Lower leg skin (tissue), 4 donors: ENCODE results near the gene TMEM187. TPM values are rescaled to one million over a fixed set of nuclear protein-coding genes. Genes with fewer than 3 reads are reported as not detected.

Experiments
- DNase-seq, 2 donors: peaks; one replicate each; pipeline ENCODE4 v3.0.0-alpha.2; 2019; ENCODE audit warnings: low spot score in 2 of 2
- H3K4me3 ChIP-seq: fragments of 200-600 bp; sonication (generic); 2 replicates; pipeline ENCODE4 v1.5.1; 2017; ENCODE audit warnings: mild to moderate bottlenecking, low read depth; ENCODE audit not compliant: poor library complexity, severe bottlenecking
- POLR2A ChIP-seq, 2 donors: fragments of 450-650 bp; IDR thresholded peaks; one replicate each; pipeline ENCODE4 v1.6.1; 2016 to 2017; ENCODE audit warnings: antibody characterized with exemption in 2 of 2, mild to moderate bottlenecking in 1 of 2, moderate library complexity in 1 of 2
- WGBS, 2 donors: methylation state at CpG; one replicate each; pipeline ENCODE4 v1.1.5; 2018; 5-methylcytosine and 5-hydroxymethylcytosine counted together
- intact Hi-C: fragments of 100-400 bp; cut with DNase I; formaldehyde crosslinking; loops from one replicate; pipeline ENCODE4 v1.15.0; 2023; ENCODE audit warnings: low total_unique reads
- total RNA-seq, 4 donors: library from RNA; depleted of rRNA; stranded (reverse); fragments of >200 nt; gene quantifications; one replicate each; pipeline ENCODE4 v1.1.0, GENCODE V29; 2016
- TF ChIP-seq, protein P1 (sequence below), 3 donors: fragments of 450-650 bp; IDR thresholded peaks; one replicate each; pipeline ENCODE4 v1.5.1; 2016; ENCODE audit warnings: antibody characterized with exemption in 3 of 3, mild to moderate bottlenecking in 3 of 3, moderate library complexity in 2 of 3

The TMEM187 gene
- total RNA-seq, 4 donors from 2014 or later: 10.1 to 21.6 (median 14.4) TPM

GRCh38 chrX:153955228-153955732 lies 17.3 kb upstream of the TMEM187 start:
- H3K4me3 ChIP-seq: no peak overlapping the region
- TF ChIP-seq, protein P1, sequence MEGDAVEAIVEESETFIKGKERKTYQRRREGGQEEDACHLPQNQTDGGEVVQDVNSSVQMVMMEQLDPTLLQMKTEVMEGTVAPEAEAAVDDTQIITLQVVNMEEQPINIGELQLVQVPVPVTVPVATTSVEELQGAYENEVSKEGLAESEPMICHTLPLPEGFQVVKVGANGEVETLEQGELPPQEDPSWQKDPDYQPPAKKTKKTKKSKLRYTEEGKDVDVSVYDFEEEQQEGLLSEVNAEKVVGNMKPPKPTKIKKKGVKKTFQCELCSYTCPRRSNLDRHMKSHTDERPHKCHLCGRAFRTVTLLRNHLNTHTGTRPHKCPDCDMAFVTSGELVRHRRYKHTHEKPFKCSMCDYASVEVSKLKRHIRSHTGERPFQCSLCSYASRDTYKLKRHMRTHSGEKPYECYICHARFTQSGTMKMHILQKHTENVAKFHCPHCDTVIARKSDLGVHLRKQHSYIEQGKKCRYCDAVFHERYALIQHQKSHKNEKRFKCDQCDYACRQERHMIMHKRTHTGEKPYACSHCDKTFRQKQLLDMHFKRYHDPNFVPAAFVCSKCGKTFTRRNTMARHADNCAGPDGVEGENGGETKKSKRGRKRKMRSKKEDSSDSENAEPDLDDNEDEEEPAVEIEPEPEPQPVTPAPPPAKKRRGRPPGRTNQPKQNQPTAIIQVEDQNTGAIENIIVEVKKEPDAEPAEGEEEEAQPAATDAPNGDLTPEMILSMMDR (IDR thresholded peaks at IDR 0.05): no peak
- TF ChIP-seq POLR2A (IDR thresholded peaks at IDR 0.05): no peak
- no peak for DNase-seq
- WGBS, 2 donors: 81 to 88% methylated on average over 3 to 8 of the region's 12 CpGs
- intact Hi-C loops: no loop called here

DNA sequence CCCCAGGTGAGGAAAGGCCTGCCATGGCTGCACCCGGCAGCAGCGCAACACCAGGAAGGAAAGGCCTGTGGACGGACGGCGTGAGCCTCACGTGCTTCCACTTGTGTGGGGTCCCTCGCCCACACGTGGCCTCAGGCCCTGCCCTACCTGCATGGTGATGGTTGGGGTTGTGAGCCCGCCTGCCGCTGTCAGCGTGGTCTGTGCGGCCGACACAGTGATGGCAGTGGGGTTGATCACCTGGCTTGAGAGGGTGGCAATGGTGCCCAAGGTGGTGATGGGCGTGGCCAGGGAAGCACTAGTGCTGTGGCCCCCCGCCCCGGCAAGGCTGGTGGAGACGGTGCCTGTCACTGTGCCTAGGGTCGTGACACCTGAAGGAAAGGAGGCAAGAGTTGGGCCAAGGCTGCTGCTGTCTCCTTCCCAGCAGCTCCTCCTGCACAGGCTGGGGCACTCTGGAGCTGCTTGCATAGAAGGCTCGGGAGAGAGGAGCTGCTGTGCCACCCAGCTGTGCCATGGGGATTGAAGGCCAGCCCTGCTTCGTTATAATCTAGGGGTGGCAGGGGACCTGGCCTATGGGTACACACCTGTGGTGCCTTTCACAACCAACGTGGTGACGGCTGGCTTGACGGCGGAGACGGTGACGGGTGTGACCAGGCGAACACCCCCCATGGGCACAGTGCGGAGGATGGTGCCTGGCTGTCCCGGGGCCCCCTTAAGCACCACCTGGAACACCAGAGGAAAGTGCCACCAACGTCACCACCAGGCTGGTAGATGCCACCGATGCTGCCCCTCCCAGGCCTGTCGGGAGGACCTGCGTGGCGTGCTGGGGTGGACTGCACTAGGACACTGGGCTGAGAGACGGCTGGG lies 16.3 kb upstream of the TMEM187 start:
- intact Hi-C loops: no loop called here
- no peak overlapping the region for H3K4me3 ChIP-seq
- no peak for DNase-seq
- TF ChIP-seq, protein P1 (IDR thresholded peaks at IDR 0.05): no peak
- 87 to 91% methylated on average over 10 to 34 of the region's 35 CpGs for WGBS, 2 donors

DNA sequence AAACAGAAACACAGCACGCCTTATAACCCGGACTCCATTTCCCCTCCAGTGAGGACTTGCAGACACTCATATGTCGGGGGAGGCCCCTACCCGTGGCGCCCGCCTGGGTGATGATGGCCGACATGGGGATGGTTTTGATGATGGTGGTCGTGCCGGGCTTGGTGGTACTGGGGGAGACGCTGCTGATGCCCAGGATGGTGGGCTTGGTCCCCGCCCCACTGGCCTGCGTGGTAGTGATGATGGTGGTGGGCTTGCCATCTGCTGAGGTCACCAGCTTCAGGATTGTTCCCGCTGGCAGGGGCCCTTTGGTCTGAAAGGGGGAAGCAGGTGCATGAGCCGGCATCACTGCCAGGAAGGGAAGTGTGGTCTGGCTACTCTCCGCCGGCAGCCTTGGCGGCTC lies 15.3 kb upstream of the TMEM187 start:
- H3K4me3 ChIP-seq: no peak overlapping the region
- no peak for TF ChIP-seq POLR2A (IDR thresholded peaks at IDR 0.05)
- TF ChIP-seq, protein P1 (IDR thresholded peaks at IDR 0.05): no peak
- WGBS, 2 donors: 90 to 95% methylated on average over 9 to 17 of the region's 17 CpGs
- no peak for DNase-seq
- intact Hi-C loops: no loop called here

DNA sequence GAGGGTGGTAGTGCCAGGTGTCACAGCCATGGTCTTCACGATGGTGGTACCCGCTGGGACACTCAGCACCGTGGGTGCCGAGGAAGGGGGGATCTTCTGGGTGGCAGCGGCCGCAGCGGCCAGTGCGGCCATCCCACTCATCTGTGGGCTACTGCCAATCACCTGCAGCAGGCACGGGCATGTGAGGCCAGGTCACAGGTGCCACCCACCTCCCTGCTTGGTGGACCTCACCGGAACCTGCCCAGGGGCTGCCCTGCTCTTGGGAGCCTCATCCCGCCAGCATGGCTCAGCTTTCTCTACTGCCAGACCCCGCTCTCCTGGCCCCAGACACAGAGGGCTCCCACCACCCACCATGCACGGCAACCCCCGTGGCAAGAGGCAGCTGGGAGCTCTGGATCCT lies 13.9 kb upstream of the TMEM187 start:
- no peak overlapping the region for H3K4me3 ChIP-seq
- 94% methylated on average over 6 to 14 of the region's 14 CpGs for WGBS, 2 donors
- DNase-seq: no peak
- TF ChIP-seq, protein P1 (IDR thresholded peaks at IDR 0.05): no peak
- no peak for TF ChIP-seq POLR2A (IDR thresholded peaks at IDR 0.05)
- intact Hi-C loops: no loop called here

- TF ChIP-seq, protein P1 (IDR thresholded peaks at IDR 0.05): no peak
- DNase-seq: no peak
- intact Hi-C loops: no loop called here
- WGBS, 2 donors: 94 to 100% methylated on average over 3 to 15 of the region's 15 CpGs
- no peak overlapping the region for H3K4me3 ChIP-seq
Measured at GRCh38 chrX:153959649-153960048, 12.9 kb upstream of the TMEM187 start.
